ENCODE data around the gene ACAN. TPM values are rescaled to one million over a fixed set of nuclear protein-coding genes. Genes with fewer than 3 reads are reported as not detected.
A peak's percentile ranks its signal among the peaks of the same experiment; 100 is the strongest.

The ACAN gene
- total and polyA plus RNA-seq, 9 of the 15 experiments (the other 6 are each of a cell fraction or from before 2014, with no cell fraction given): not detected

- no peak for TF ChIP-seq RBM14 (IDR thresholded peaks at IDR 0.05; ENCODE audit: borderline replicate concordance, insufficient read depth, low read depth, low read length)
- no peak for TF ChIP-seq RBM39 (optimal IDR thresholded peaks at IDR 0.05; ENCODE audit: low read depth, low read length)
- no peak for TF ChIP-seq LARP7 (IDR thresholded peaks at IDR 0.05)
- no peak for TF ChIP-seq ZBTB7A (IDR thresholded peaks at IDR 0.05; ENCODE audit: borderline replicate concordance, control insufficient read depth, low read depth, low read length)
- TF ChIP-seq ZNF23 (CRISPR knock-in tag; IDR thresholded peaks at IDR 0.05): no peak
- no peak for TF ChIP-seq ZNF347 (CRISPR knock-in tag; IDR thresholded peaks at IDR 0.05; ENCODE audit: low read depth)
- TF ChIP-seq SMAD2 (IDR thresholded peaks at IDR 0.05; ENCODE audit: low read depth, low read length): no peak
- TF ChIP-seq TSC22D4 (tag; IDR thresholded peaks at IDR 0.05): no peak
These were observed 93.9 kb downstream of the ACAN start (continued) for GRCh38 chr15:88897142-88897455.

GRCh38 chr15:88897456-88898194, 94.4 kb downstream of the ACAN start:
- Histone ChIP-seq H4K20me1 (replicated peaks; ENCODE audit: control insufficient read depth, insufficient read depth, low read length) (no peaks in the 10 kb centered on the region), H2AFZ (ENCODE audit: low read depth, low read length) (no peak overlapping the region), H3K27me3 (ENCODE audit: control insufficient read depth in 2 of 2, insufficient read depth in 2 of 2, low read length in 2 of 2) (no peaks in the 10 kb centered on the region), H3K36me3 (ENCODE audit: control insufficient read depth, insufficient read depth, low read length) (peaks cover 30% of the 10 kb centered on the region; the same call in 2 of the 3 replicates), H3K79me2 (ENCODE audit: control insufficient read depth, insufficient read depth, low read length) (no peaks in the 10 kb centered on the region), H3K9me1 (ENCODE audit: control insufficient read depth, insufficient read depth, low read length) (no peaks in the 10 kb centered on the region), H3K4me2 (ENCODE audit: insufficient read depth, low read length) (no peak overlapping the region), H3K9me3 (replicated peaks; ENCODE audit: control insufficient read depth, insufficient read depth, low read depth, low read length) (no peaks in the 10 kb centered on the region), H3K9ac (ENCODE audit: insufficient read depth in 1 of 2, low read depth in 2 of 2, low read length in 2 of 2) (peak overlapping the region in 1 of 2 experiments; percentile 86; a peak in 2 of 4 replicates), H3K27ac (ENCODE audit: extremely low read depth, low read depth, low read length) (no peak overlapping the region), H3K4me1 (replicated peaks in 1 of 2; ENCODE audit: control insufficient read depth in 2 of 2, insufficient read depth in 2 of 2, low read length in 2 of 2) (peaks cover 9 to 43% of the 10 kb centered on the region in 2 experiments; a peak in 4 of 5 replicates), H3K4me3 (no peak overlapping the region)
- peak; percentile 98 for ATAC-seq
- ChIA-PET CTCF (ENCODE audit: low intra/inter-chr PET ratio) (no interaction called here), POLR2A (interaction anchor here (1.0 to 1.5 kb wide), 3 partner anchors 7 to 397 kb away, joined by 3 to 4 read pairs (median 3); no protein-coding TSS in a partner anchor)
- in situ Hi-C loops (cut with MboI) (no loop called here), intact Hi-C loops (cut with micrococcal nuclease) (loop anchor here (5.0 kb wide), 1 partner anchor 280 kb away; no protein-coding TSS in a partner anchor)
- no TSS peak for BruUV-seq (replicated peaks)
- 26% methylated on average over 11 of the region's 12 CpGs for WGBS (ENCODE audit: insufficient coverage, low coverage, missing lambda C conversion rate)
- DNase-seq (ENCODE audit: extremely low read depth in 1 of 4, low spot score in 3 of 4): peak; percentile 83 to 91 (median 84)
- peak; percentile 95 for FAIRE-seq
- TF ChIP-seq ZNF282 (CRISPR knock-in tag; IDR thresholded peaks at IDR 0.05) (no peak), HIVEP1 (CRISPR knock-in tag; IDR thresholded peaks at IDR 0.05) (no peak), ZFX (CRISPR knock-in tag; IDR thresholded peaks at IDR 0.05) (no peak), CAMTA2 (CRISPR knock-in tag; conservative IDR thresholded peaks at IDR 0.05) (no peak), ATF1 (CRISPR knock-in tag; IDR thresholded peaks at IDR 0.05) (no peak), ATF1 (tag; IDR thresholded peaks at IDR 0.05) (no peak), CXXC5 (CRISPR knock-in tag; IDR thresholded peaks at IDR 0.05) (no peak), MTA2 (IDR thresholded peaks at IDR 0.05; ENCODE audit: low read depth) (no peak), HOMEZ (CRISPR knock-in tag; IDR thresholded peaks at IDR 0.05) (no peak), POLR2AphosphoS2 (IDR thresholded peaks at IDR 0.05; ENCODE audit: low read length) (peak; percentile 69; the same call in 1 of the 2 replicates), PURB (CRISPR knock-in tag; IDR thresholded peaks at IDR 0.05; ENCODE audit: low read depth) (no peak), ZNF644 (tag; IDR thresholded peaks at IDR 0.05; ENCODE audit: low read depth) (no peak), MBD2 (IDR thresholded peaks at IDR 0.05; ENCODE audit: borderline replicate concordance, low read depth) (no peak), MAZ (CRISPR knock-in tag; conservative IDR thresholded peaks at IDR 0.05 in 1 of 2, IDR thresholded peaks at IDR 0.05 in 1 of 2) (peak; percentile 69 to 88), ESRRA (IDR thresholded peaks at IDR 0.05; ENCODE audit: borderline replicate concordance, low read depth) (peak; percentile 28; the same call in 1 of the 2 replicates)

All from K562 (cell line).